NCI-H82 treated with DMSO at 0.1 percent for 48 hours (cell line): ENCODE measurements around the gene PITPNB.

Experiments used
- DNase-seq: peaks from one replicate; lab custom pipeline; 2025; ENCODE audit not compliant: unreplicated experiment; lab: John Stamatoyannopoulos, UW

PITPNB gene

GRCh38 chr22:27804470-27805297 lies 114.4 kb downstream of the PITPNB start:
- DNase-seq: no peak

GRCh38 chr22:27803841-27804415 lies 115.1 kb downstream of the PITPNB start:
- DNase-seq: no peak

GRCh38 chr22:27802346-27803073 lies 116.5 kb downstream of the PITPNB start:
- no peak for DNase-seq
